Activated CD8-positive, alpha-beta memory T cell treated with anti-CD3 and anti-CD28 coated beads for 1 hour (primary cell): Measurements from ENCODE around the gene WDR83.
"Not testable (repeated sequence)": the region's sequence is repeated elsewhere in the genome, so short reads cannot be mapped to it uniquely, and the experiment has no call there.

Source experiments
- DNase-seq, 2 donors: peaks; one replicate each; pipeline ENCODE4 v3.0.0-alpha.2; 2020; ENCODE audit warnings: low read depth in 1 of 2; ENCODE audit errors: extremely low read depth in 1 of 2

Gene WDR83

GRCh38 chr19:12711187-12711586 lies 44.6 kb downstream of the WDR83 start:
- DNase-seq, result no peak

GRCh38 chr19:12712077-12712476 lies 45.5 kb downstream of the WDR83 start:
- not testable (repeated sequence) for DNase-seq

GRCh38 chr19:12713304-12713703 lies 46.7 kb downstream of the WDR83 start:
- not testable (repeated sequence) for DNase-seq

- no peak for DNase-seq
Measured at GRCh38 chr19:12715102-12715501, 48.5 kb downstream of the WDR83 start.

GRCh38 chr19:12715929-12716328 lies 49.3 kb downstream of the WDR83 start:
- DNase-seq, result no peak

- DNase-seq, result no peak
Measured at GRCh38 chr19:12720296-12720695, 53.7 kb downstream of the WDR83 start.

- no peak for DNase-seq
Measured at GRCh38 chr19:12720851-12721655, 54.4 kb downstream of the WDR83 start.

- peak in 1 of 2 donors; percentile 33 for DNase-seq
Measured at GRCh38 chr19:12721656-12722565, 55.3 kb downstream of the WDR83 start.

GRCh38 chr19:12722566-12723380 lies 56.2 kb downstream of the WDR83 start:
- peak; percentile 86 to 89 for DNase-seq

- no peak for DNase-seq
Measured at GRCh38 chr19:12723381-12723640, 56.7 kb downstream of the WDR83 start.

GRCh38 chr19:12723641-12724426 lies 57.2 kb downstream of the WDR83 start, which contains the start of gene TNPO2:
TNPO2 (minus strand) TSS chr19:12723932; CDS start chr19:12720977, 2,955 bp downstream.
- DNase-seq, result peak in 1 of 2 donors; percentile 41
